OCI-LY1 (cell line): ENCODE measurements around the gene HMCN2.

Experiments used
- H2AFZ ChIP-seq: fragments of 200-600 bp; sonication (generic), shearing (Covaris generic); 2 replicates; pipeline ENCODE4 v1.6.0; 2014; ENCODE audit warnings: antibody characterized with exemption, mild to moderate bottlenecking, low read length
- H3F3A ChIP-seq: fragments of 200-600 bp; sonication (generic), shearing (Covaris generic); 2 replicates; pipeline ENCODE4 v1.6.0; 2014; ENCODE audit warnings: mild to moderate bottlenecking, antibody characterized with exemption, low read length, moderate library complexity; ENCODE audit not compliant: insufficient read depth
- H3K27ac ChIP-seq: fragments of 200-600 bp; sonication (generic); 2 replicates; pipeline ENCODE4 v1.5.1; 2014; ENCODE audit warnings: low read length, mixed run types, mild to moderate bottlenecking, low read depth; ENCODE audit not compliant: poor library complexity, severe bottlenecking
- H3K27me3 ChIP-seq: fragments of 200-600 bp; sonication (generic); 2 replicates; pipeline ENCODE4 v1.6.0; 2014; ENCODE audit warnings: antibody characterized with exemption, mild to moderate bottlenecking, low read length, moderate library complexity; ENCODE audit not compliant: insufficient read depth
- H3K36me3 ChIP-seq: fragments of 200-600 bp; sonication (generic); 2 replicates; pipeline ENCODE4 v1.6.1; 2014; ENCODE audit warnings: mild to moderate bottlenecking, antibody characterized with exemption, low read length, moderate library complexity, mixed read lengths; ENCODE audit not compliant: insufficient read depth
- H3K4me1 ChIP-seq: fragments of 200-600 bp; sonication (generic); 2 replicates; pipeline ENCODE4 v1.5.1; 2014; ENCODE audit warnings: mild to moderate bottlenecking, low read length, moderate library complexity; ENCODE audit not compliant: insufficient read depth, severe bottlenecking
- H3K4me2 ChIP-seq: fragments of 200-600 bp; sonication (generic), shearing (Covaris generic); 2 replicates; pipeline ENCODE4 v1.6.1; 2014; ENCODE audit warnings: low read length
- H3K4me3 ChIP-seq: fragments of 200-600 bp; sonication (generic); 2 replicates; pipeline ENCODE4 v1.5.1; 2014; ENCODE audit warnings: low read length, low read depth, mild to moderate bottlenecking, mixed read lengths; ENCODE audit not compliant: poor library complexity, severe bottlenecking
- H3K79me2 ChIP-seq: fragments of 200-600 bp; shearing (Covaris generic); 2 replicates; pipeline ENCODE4 v1.6.1; 2016; ENCODE audit warnings: mixed run types, low read length, mixed read lengths; ENCODE audit not compliant: insufficient read depth
- H3K9ac ChIP-seq: fragments of 200-600 bp; sonication (generic), shearing (Covaris generic); 2 replicates; pipeline ENCODE4 v1.6.1; 2014; ENCODE audit warnings: mild to moderate bottlenecking, low read length, mixed read lengths
- H3K9me2 ChIP-seq: fragments of 200-600 bp; sonication (generic), shearing (Covaris generic); 2 replicates; pipeline ENCODE4 v1.6.1; 2014; ENCODE audit warnings: low read depth, mild to moderate bottlenecking, low read length, mixed read lengths
- H3K9me3 ChIP-seq: fragments of 200-600 bp; shearing (Covaris generic); 2 replicates; pipeline ENCODE4 v1.6.1; 2014; ENCODE audit warnings: low read length, mixed read lengths
- H4K20me1 ChIP-seq: fragments of 200-600 bp; sonication (generic), shearing (Covaris generic); 2 replicates; pipeline ENCODE4 v1.6.0; 2016; ENCODE audit warnings: mild to moderate bottlenecking, low read length; ENCODE audit not compliant: insufficient read depth
- EZH2 ChIP-seq: fragments of 200-600 bp; sonication (generic), shearing (Covaris generic); IDR thresholded peaks from 2 replicates; pipeline ENCODE4 v1.8.0; 2017; ENCODE audit warnings: borderline replicate concordance, mixed run types, mild to moderate bottlenecking, antibody characterized with exemption, low read length, moderate library complexity, mixed read lengths
- TF ChIP-seq, protein P1 (sequence below): fragments of 200-600 bp; sonication (generic), shearing (Covaris generic); IDR thresholded peaks from 2 replicates; pipeline ENCODE4 v1.5.1; 2017; ENCODE audit warnings: mild to moderate bottlenecking, antibody characterized with exemption, low read length, moderate library complexity, mixed read lengths

HMCN2 gene

GRCh38 chr9:130437011-130437789 is 171.6 kb downstream of the HMCN2 start:
- H3K79me2 ChIP-seq: no peaks in the 10 kb centered on the region
- no peaks in the 10 kb centered on the region for H3F3A ChIP-seq
- 0 out of 2 replicates have a peak, but pooled peaks cover 3% of the 10 kb centered on the region for H3K9me3 ChIP-seq
- no peak overlapping the region for H3K4me3 ChIP-seq
- no peak overlapping the region for H3K9ac ChIP-seq
- H4K20me1 ChIP-seq: no peaks in the 10 kb centered on the region
- H3K4me2 ChIP-seq: no peak overlapping the region
- no peaks in the 10 kb centered on the region for H3K36me3 ChIP-seq
- no peaks in the 10 kb centered on the region; the same call in 1 of the 2 replicates for H3K27me3 ChIP-seq
- no peak overlapping the region for H3K27ac ChIP-seq
- no peak overlapping the region for H2AFZ ChIP-seq
- no peaks in the 10 kb centered on the region for H3K9me2 ChIP-seq
- H3K4me1 ChIP-seq: no peaks in the 10 kb centered on the region
- no peak for TF ChIP-seq EZH2
- TF ChIP-seq, protein P1, sequence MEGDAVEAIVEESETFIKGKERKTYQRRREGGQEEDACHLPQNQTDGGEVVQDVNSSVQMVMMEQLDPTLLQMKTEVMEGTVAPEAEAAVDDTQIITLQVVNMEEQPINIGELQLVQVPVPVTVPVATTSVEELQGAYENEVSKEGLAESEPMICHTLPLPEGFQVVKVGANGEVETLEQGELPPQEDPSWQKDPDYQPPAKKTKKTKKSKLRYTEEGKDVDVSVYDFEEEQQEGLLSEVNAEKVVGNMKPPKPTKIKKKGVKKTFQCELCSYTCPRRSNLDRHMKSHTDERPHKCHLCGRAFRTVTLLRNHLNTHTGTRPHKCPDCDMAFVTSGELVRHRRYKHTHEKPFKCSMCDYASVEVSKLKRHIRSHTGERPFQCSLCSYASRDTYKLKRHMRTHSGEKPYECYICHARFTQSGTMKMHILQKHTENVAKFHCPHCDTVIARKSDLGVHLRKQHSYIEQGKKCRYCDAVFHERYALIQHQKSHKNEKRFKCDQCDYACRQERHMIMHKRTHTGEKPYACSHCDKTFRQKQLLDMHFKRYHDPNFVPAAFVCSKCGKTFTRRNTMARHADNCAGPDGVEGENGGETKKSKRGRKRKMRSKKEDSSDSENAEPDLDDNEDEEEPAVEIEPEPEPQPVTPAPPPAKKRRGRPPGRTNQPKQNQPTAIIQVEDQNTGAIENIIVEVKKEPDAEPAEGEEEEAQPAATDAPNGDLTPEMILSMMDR: no peak

DNA sequence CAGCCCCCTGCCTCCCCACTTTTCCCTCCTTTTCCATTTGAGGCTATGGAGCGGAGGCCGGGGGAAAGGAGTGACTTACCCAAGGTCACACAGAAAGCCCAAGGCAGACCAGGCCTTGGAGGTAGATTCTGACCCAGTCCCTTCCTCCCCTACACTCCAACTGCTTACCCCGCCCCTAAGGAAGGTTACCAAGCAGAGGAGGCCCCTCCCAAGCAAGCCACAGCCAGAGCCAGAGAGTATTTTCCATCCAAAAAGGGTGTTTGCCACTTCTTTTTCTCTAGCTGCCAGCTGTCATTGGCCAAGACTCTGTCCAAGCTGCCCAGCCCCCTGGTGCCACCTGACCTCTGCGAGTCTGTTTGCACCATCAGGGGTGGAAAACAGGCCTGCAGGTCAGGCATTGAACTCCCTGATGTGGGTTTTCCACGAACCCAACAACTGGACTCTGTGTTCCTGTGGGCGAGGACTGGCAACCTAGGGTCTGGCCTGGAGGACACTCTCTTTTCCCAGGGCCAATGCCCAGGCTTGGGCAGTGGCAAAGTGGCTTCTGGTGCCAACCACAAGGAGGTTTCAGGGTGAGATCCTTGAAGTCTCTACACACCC is 172.9 kb downstream of the HMCN2 start:
- Histone ChIP-seq H3K79me2 (no peaks in the 10 kb centered on the region), H3K9me3 (0 out of 2 replicates have a peak, but pooled peaks cover 3% of the 10 kb centered on the region), H2AFZ (no peak overlapping the region), H3K27ac (no peak overlapping the region), H3F3A (no peaks in the 10 kb centered on the region), H3K9ac (no peak overlapping the region), H3K36me3 (no peaks in the 10 kb centered on the region), H3K4me2 (no peak overlapping the region), H4K20me1 (no peaks in the 10 kb centered on the region), H3K9me2 (no peaks in the 10 kb centered on the region), H3K4me3 (no peak overlapping the region), H3K4me1 (no peaks in the 10 kb centered on the region), H3K27me3 (no peaks in the 10 kb centered on the region; the same call in 1 of the 2 replicates)
- no peak for TF ChIP-seq EZH2

DNA sequence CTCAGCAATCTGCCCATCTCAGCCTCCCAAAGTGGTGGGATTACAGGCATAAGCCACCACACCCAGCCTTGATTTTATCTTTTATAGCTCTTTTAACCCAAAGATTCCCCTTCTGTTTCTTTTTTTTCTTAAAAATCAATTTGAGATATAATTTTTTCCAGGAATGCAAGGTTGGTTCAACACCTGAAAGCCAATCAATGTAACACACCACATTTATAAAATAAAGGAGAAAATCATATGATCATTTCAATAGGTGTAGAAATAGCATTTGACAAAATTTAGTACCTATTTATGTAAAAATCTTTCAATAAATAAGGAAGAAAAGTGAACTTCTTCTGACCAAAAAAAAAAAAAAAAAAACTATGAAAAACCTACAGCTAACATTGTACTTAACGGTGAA is 175.5 kb downstream of the HMCN2 start:
- no peak overlapping the region for H2AFZ ChIP-seq
- 0 out of 2 replicates have a peak, but pooled peaks cover 3% of the 10 kb centered on the region for H3K9me3 ChIP-seq
- no peak overlapping the region for H3K4me3 ChIP-seq
- no peaks in the 10 kb centered on the region for H3K9me2 ChIP-seq
- no peak overlapping the region for H3K9ac ChIP-seq
- no peak overlapping the region for H3K27ac ChIP-seq
- H3K79me2 ChIP-seq: no peaks in the 10 kb centered on the region
- TF ChIP-seq, protein P1: no peak
- TF ChIP-seq EZH2: no peak
- H3K36me3 ChIP-seq: no peaks in the 10 kb centered on the region
- no peaks in the 10 kb centered on the region for H3K4me1 ChIP-seq
- H4K20me1 ChIP-seq: no peaks in the 10 kb centered on the region
- H3K4me2 ChIP-seq: no peak overlapping the region
- H3F3A ChIP-seq: no peaks in the 10 kb centered on the region
- no peaks in the 10 kb centered on the region; the same call in 1 of the 2 replicates for H3K27me3 ChIP-seq
